ENCODE results near the gene IPO13. TPM values are rescaled to one million over a fixed set of nuclear protein-coding genes. Genes with fewer than 3 reads are reported as not detected.
A peak's percentile ranks its signal among the peaks of the same experiment; 100 is the strongest.

Gene IPO13
- total and polyA plus RNA-seq, 7 donors: 26.8 to 140 (median 93.0) TPM

GRCh38 chr1:43957407-43958040 is 10.8 kb downstream of the IPO13 start:
- no peak overlapping the region for H3K4me3 ChIP-seq
- intact Hi-C loops (cut with DNase I): no loop called here
- DNase-seq: no peak
- ATAC-seq: peak; percentile 28 to 58 (median 50)
- H3K27me3 ChIP-seq (ENCODE audit: insufficient read depth in 3 of 3, low read length in 2 of 3): no peaks in the 10 kb centered on the region
- WGBS, 3 donors: 60 to 77% (median 64%) methylated on average over 7 of the region's 7 CpGs
- TF ChIP-seq, protein P1, sequence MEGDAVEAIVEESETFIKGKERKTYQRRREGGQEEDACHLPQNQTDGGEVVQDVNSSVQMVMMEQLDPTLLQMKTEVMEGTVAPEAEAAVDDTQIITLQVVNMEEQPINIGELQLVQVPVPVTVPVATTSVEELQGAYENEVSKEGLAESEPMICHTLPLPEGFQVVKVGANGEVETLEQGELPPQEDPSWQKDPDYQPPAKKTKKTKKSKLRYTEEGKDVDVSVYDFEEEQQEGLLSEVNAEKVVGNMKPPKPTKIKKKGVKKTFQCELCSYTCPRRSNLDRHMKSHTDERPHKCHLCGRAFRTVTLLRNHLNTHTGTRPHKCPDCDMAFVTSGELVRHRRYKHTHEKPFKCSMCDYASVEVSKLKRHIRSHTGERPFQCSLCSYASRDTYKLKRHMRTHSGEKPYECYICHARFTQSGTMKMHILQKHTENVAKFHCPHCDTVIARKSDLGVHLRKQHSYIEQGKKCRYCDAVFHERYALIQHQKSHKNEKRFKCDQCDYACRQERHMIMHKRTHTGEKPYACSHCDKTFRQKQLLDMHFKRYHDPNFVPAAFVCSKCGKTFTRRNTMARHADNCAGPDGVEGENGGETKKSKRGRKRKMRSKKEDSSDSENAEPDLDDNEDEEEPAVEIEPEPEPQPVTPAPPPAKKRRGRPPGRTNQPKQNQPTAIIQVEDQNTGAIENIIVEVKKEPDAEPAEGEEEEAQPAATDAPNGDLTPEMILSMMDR (IDR thresholded peaks at IDR 0.05): no peak
- H3K27ac ChIP-seq: no peak overlapping the region
- peaks cover 0 to 74% of the 10 kb centered on the region in 2 donors for H3K36me3 ChIP-seq (ENCODE audit: insufficient read depth in 1 of 2, low read depth in 1 of 2)
- no peaks in the 10 kb centered on the region for H3K9me3 ChIP-seq
- peaks cover 25% of the 10 kb centered on the region for H3K4me1 ChIP-seq

DNA sequence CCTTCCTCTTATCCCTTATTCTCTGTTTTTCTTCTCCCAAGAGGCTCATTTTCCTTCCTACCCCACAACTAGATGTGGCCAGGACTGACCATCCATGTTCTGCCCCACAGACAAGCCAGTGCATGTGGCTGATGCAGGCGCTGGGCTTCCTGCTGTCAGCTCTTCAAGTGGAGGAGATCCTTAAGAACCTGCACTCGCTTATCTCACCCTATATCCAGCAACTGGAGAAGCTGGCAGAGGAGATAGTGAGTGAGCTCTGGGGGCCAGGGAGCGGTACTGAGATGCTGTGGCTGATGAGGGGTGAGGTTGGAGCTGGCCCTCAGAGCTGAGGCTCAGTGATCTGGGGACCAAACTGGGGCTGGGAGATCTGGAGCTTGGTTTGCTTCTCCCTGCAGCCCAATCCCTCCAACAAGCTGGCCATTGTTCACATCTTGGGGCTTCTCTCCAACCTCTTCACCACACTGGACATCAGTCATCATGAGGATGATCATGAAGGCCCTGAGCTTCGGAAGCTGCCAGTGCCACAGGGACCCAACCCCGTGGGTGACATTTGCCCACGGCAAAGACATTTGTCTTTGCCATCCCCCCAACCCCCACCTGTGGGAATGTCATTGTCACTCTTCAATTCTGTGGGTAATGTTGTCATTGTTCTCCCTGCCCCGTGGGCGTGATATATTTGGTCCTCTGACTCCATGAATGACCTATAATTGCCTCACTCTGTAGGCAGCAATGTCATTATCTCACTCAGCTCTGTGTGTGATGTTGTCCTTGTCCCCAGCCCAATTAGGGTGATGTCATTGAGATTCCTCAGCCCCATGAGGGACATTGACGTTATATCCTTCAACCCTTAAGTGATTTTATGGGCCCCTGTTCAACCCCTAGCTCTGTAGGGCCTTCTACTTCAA is 11.9 kb downstream of the IPO13 start:
- Histone ChIP-seq H3K27me3 (ENCODE audit: insufficient read depth in 3 of 3, low read length in 2 of 3) (no peaks in the 10 kb centered on the region), H3K9me3 (no peaks in the 10 kb centered on the region), H3K4me1 (peaks cover 14% of the 10 kb centered on the region), H3K27ac (no peak overlapping the region), H3K36me3 (ENCODE audit: insufficient read depth in 1 of 2, low read depth in 1 of 2) (peaks cover 0 to 85% of the 10 kb centered on the region in 2 donors), H3K4me3 (no peak overlapping the region)
- intact Hi-C loops (cut with DNase I): no loop called here
- TF ChIP-seq, protein P1 (IDR thresholded peaks at IDR 0.05): no peak
- WGBS, 3 donors: 76 to 82% (median 80%) methylated on average over 9 of the region's 9 CpGs
- ATAC-seq (peak in 3 of 4 donors; percentile 15 to 28 (median 24)), DNase-seq (no peak)

GRCh38 chr1:43960798-43961197 is 14.0 kb downstream of the IPO13 start:
- peaks cover 0 to 100% of the 10 kb centered on the region in 2 donors for H3K36me3 ChIP-seq (ENCODE audit: insufficient read depth in 1 of 2, low read depth in 1 of 2)
- no peaks in the 10 kb centered on the region for H3K9me3 ChIP-seq
- intact Hi-C loops (cut with DNase I): no loop called here
- no peaks in the 10 kb centered on the region for H3K4me1 ChIP-seq
- H3K27ac ChIP-seq: no peak overlapping the region
- TF ChIP-seq, protein P1 (IDR thresholded peaks at IDR 0.05): no peak
- H3K27me3 ChIP-seq (ENCODE audit: insufficient read depth in 3 of 3, low read length in 2 of 3): no peaks in the 10 kb centered on the region
- 83 to 92% (median 87%) methylated on average over 7 to 8 of the region's 8 CpGs for WGBS, 3 donors
- DNase-seq: no peak
- H3K4me3 ChIP-seq: no peak overlapping the region
- ATAC-seq: no peak

DNA sequence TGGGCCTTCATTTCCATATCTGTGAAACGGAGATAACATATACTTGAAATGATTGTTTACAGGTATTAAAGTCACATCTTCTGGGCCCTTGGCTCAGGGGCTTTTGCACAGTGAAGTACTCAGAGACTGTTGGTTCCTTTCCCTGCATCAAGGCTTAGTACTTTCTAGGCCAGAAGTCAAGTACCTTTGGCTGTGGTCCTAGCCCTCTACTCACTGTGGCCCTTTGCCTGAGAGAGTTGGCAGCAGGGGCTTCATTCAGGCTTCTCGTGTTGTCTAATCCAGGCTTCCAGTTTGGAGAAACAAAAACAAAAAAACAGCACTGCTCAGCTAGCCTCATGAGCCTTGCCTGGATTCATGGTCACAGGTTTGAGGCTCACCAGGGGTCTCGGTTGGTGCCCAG is 14.9 kb downstream of the IPO13 start:
- WGBS, 3 donors: 70 to 80% (median 77%) methylated on average over 3 of the region's 3 CpGs

More for the DNA sequence above, 14.9 kb downstream of the IPO13 start:
- H3K27me3 ChIP-seq (ENCODE audit: insufficient read depth in 3 of 3, low read length in 2 of 3): no peaks in the 10 kb centered on the region
- no peaks in the 10 kb centered on the region for H3K9me3 ChIP-seq
- TF ChIP-seq, protein P1 (IDR thresholded peaks at IDR 0.05): no peak
- H3K36me3 ChIP-seq (ENCODE audit: insufficient read depth in 1 of 2, low read depth in 1 of 2): peaks cover 0 to 100% of the 10 kb centered on the region in 2 donors
- ATAC-seq (no peak), DNase-seq (no peak)
- H3K4me1 ChIP-seq: no peaks in the 10 kb centered on the region
- intact Hi-C loops (cut with DNase I): no loop called here
- no peak overlapping the region for H3K27ac ChIP-seq
- H3K4me3 ChIP-seq: no peak overlapping the region

Data from psoas muscle (tissue), 8 donors.